AG09309 (cell line): ENCODE results near the gene HES4.

ENCODE experiments used
- DNase-seq: peaks from one replicate; pipeline ENCODE4 v3.0.0-alpha.2; 2010; ENCODE audit warnings: low read depth
- H3K4me3 ChIP-seq: 2 replicates; pipeline ENCODE4 v1.5.1; 2011; ENCODE audit warnings: mild to moderate bottlenecking, low read depth, low read length, moderate library complexity; ENCODE audit not compliant: control insufficient read depth
- TF ChIP-seq, protein P1 (sequence below): IDR thresholded peaks from 2 replicates; pipeline ENCODE4 v1.5.1; 2011; ENCODE audit warnings: mild to moderate bottlenecking, low read depth, low read length, inconsistent platforms; ENCODE audit not compliant: insufficient read depth, control insufficient read depth; ENCODE audit errors: missing control alignments

Gene HES4

GRCh38 chr1:956636-957035 is 43.3 kb downstream of the HES4 start:
- TF ChIP-seq, protein P1, sequence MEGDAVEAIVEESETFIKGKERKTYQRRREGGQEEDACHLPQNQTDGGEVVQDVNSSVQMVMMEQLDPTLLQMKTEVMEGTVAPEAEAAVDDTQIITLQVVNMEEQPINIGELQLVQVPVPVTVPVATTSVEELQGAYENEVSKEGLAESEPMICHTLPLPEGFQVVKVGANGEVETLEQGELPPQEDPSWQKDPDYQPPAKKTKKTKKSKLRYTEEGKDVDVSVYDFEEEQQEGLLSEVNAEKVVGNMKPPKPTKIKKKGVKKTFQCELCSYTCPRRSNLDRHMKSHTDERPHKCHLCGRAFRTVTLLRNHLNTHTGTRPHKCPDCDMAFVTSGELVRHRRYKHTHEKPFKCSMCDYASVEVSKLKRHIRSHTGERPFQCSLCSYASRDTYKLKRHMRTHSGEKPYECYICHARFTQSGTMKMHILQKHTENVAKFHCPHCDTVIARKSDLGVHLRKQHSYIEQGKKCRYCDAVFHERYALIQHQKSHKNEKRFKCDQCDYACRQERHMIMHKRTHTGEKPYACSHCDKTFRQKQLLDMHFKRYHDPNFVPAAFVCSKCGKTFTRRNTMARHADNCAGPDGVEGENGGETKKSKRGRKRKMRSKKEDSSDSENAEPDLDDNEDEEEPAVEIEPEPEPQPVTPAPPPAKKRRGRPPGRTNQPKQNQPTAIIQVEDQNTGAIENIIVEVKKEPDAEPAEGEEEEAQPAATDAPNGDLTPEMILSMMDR = no peak
- H3K4me3 ChIP-seq = no peak overlapping the region
- no peak for DNase-seq

DNA sequence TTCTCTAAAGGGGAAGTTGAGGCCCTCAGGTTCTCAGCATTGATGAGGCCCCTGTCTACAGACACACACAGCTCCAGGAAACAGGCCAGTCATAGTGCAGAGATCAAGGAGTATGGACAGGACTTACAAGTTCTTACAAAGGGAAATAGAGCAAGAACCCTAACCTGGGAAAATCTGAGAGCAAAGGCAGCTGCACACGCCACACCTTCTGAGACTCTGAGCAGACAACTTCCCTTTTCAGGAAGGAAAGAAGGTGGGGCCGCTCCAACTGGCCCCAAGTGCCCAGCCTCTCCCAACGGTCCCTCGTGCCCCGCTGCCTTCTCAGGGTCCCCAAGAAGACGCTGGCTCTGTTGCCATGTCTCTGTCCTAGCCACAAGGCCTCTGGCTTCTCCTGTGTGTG is 44.4 kb downstream of the HES4 start:
- TF ChIP-seq, protein P1 = no peak
- DNase-seq = no peak
- H3K4me3 ChIP-seq = no peak overlapping the region

DNA sequence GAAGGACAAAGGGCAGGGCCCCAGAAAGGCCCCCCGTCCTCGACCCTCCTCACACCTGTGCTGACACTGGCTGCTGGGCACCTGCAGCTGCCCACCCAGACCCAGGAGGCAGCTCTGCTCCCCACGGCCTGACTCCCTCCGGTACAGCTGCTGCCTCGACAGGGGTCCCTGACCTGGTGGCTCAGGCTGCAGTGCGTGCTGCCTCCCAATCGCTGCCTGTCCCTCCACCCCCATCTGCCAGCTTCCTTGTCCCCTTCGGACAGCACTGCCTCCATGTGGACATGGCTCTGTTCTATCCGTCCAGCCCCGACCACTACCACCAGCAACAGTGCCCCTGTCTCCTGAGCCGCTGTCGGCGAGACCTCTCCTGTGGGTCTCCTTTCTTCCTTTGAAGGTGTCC is 45.0 kb downstream of the HES4 start:
- no peak for DNase-seq
- TF ChIP-seq, protein P1 = no peak
- H3K4me3 ChIP-seq = no peak overlapping the region

DNA sequence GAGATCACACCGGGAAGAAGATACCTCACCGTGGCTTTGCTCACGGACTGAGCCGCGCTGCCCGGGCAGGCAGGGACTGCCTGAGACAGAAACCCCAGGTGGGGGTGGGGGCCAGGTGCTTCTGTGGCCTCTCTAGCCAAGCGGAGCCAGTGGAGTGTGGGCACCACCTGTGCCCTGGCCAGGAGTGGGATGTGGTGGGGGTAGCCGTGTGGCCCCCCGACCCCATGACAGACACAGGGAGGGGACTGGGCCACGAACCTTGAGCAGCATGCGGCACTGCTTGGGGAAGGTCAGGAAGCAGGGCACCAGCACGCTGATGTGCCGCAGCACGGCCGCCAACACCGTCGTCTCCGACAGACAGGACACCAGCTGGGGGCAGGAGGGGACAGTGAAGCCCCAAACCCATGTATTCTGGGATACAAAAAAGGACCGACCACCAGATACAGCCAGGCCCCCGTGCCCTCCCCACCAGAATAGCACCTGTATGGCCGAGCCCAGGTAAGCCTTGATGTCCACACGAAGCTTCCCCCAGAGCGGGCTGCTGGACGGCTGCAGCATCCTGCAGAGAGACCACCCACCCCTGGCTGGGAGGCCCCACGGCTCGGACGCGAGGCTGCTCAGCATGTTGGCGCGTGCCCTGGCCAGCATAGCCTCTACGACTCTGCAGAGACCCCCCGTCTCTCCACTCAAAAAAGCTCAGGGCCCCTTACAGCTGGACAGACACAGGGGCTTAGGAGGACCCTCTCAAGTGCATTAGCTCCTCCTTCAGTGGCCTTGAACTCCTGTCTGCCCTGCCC is 46.2 kb downstream of the HES4 start:
- DNase-seq = no peak
- no peak overlapping the region for H3K4me3 ChIP-seq
- TF ChIP-seq, protein P1 = no peak

DNA sequence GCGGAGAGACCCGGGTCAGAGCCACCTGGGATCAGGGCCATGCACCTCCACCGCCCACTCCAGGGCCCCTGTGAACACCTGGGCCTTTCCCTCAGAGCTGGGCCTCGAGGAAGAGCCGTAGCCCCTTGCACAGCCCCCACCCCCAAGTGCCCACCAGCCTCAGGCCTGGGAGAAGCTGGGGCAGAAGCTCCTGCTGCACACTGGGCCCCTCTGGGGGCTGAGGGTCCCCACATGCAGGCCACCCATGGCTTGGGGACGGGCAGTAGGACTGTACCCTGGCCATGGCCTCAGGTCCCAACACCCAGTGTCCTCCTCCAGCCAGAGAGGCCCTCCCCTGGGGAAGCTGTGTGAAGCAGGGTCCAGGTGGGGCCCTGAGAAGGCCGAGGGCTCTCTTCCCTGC is 47.3 kb downstream of the HES4 start:
- DNase-seq = no peak
- TF ChIP-seq, protein P1 = no peak
- no peak overlapping the region for H3K4me3 ChIP-seq

DNA sequence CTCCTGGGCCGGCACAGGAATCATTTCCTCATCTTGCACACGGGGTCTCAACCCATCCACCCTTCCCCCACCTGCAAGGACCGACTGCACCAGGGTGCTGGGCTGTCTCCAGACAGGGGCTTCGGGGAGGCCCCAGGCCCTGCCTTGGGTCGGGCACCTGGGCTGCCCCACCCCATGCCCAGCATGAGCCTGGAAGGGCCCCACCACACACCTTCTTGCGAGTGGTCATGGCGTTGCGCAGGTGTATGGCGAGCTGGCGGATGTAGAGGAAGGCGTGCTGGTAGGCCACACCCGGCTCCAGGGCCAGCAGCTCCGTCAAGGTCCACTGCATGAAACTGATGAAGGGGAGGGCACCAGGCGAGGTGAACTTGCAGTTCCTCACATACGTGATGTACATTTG is 47.7 kb downstream of the HES4 start:
- no peak overlapping the region for H3K4me3 ChIP-seq
- DNase-seq = no peak
- TF ChIP-seq, protein P1 = no peak
